Neuronal stem cell (in vitro differentiated cells): ENCODE measurements around the gene POC5.

Source experiments
- DNase-seq: peaks from one replicate; pipeline ENCODE4 v3.0.0-alpha.2; 2013; ENCODE audit warnings: low spot score
- H2AFZ ChIP-seq: one replicate; pipeline ENCODE4 v1.6.1; 2013; ENCODE audit warnings: mild to moderate bottlenecking, low read length, inconsistent platforms
- H2AK5ac ChIP-seq: 2 replicates; pipeline ENCODE4 v1.6.1; 2013; ENCODE audit warnings: low read depth, mild to moderate bottlenecking, inconsistent platforms, low read length, moderate library complexity, mixed read lengths
- H2BK120ac ChIP-seq: 2 replicates; pipeline ENCODE4 v1.6.1; 2013; ENCODE audit warnings: low read depth, mild to moderate bottlenecking, inconsistent platforms, low read length, moderate library complexity, mixed read lengths
- H2BK12ac ChIP-seq: one replicate; pipeline ENCODE4 v1.6.1; 2013; ENCODE audit warnings: low read length, inconsistent platforms
- H2BK15ac ChIP-seq: 2 replicates; pipeline ENCODE4 v1.6.1; 2013; ENCODE audit warnings: mild to moderate bottlenecking, low read length, inconsistent platforms, mixed read lengths
- H2BK5ac ChIP-seq: one replicate; pipeline ENCODE4 v1.6.1; 2013; ENCODE audit warnings: inconsistent platforms, mild to moderate bottlenecking, low read length, moderate library complexity
- H3K14ac ChIP-seq: one replicate; pipeline ENCODE4 v1.6.1; 2013; ENCODE audit warnings: low read length, inconsistent platforms
- H3K18ac ChIP-seq: 2 replicates; pipeline ENCODE4 v1.6.1; 2013; ENCODE audit warnings: low read length, inconsistent platforms
- H3K23ac ChIP-seq: 2 replicates; pipeline ENCODE4 v1.6.1; 2013; ENCODE audit warnings: low read depth, mild to moderate bottlenecking, mixed read lengths, low read length, inconsistent platforms; ENCODE audit not compliant: poor library complexity
- H3K27ac ChIP-seq: replicated peaks from 3 replicates; pipeline ENCODE4 v1.5.1; 2013; ENCODE audit warnings: low read length, inconsistent platforms
- H3K27me3 ChIP-seq, 3 experiments: 2 replicates each; pipeline ENCODE4 v1.6.1; 2013; ENCODE audit warnings: low read length in 3 of 3, mild to moderate bottlenecking in 2 of 3, inconsistent platforms in 1 of 3, low read depth in 1 of 3, mixed read lengths in 1 of 3, moderate library complexity in 1 of 3; ENCODE audit not compliant: control insufficient read depth in 3 of 3, insufficient read depth in 3 of 3
- H3K36me3 ChIP-seq, 2 donors: replicated peaks in 1 of 2; 2 replicates each; pipeline ENCODE4 v1.6.1; 2013; ENCODE audit warnings: low read length in 2 of 2; ENCODE audit not compliant: control insufficient read depth in 2 of 2, insufficient read depth in 2 of 2
- H3K4ac ChIP-seq: 2 replicates; pipeline ENCODE4 v1.6.1; 2013; ENCODE audit warnings: inconsistent platforms, mild to moderate bottlenecking, low read length, moderate library complexity
- H3K4me1 ChIP-seq, 2 donors: 1 replicate in 1 of 2; 2 replicates in 1 of 2; pipeline ENCODE4 v1.6.1; 2013; ENCODE audit warnings: low read length in 2 of 2, low read depth in 1 of 2; ENCODE audit not compliant: control insufficient read depth in 2 of 2, insufficient read depth in 1 of 2
- H3K4me2 ChIP-seq: one replicate; pipeline ENCODE4 v1.6.1; 2013; ENCODE audit warnings: mild to moderate bottlenecking, low read length, inconsistent platforms; ENCODE audit not compliant: insufficient read depth, poor library complexity, severe bottlenecking
- H3K4me3 ChIP-seq, 2 donors: 2 replicates each; pipeline ENCODE4 v1.5.1; 2013; ENCODE audit warnings: low read length in 2 of 2, mild to moderate bottlenecking in 2 of 2, inconsistent platforms in 1 of 2, moderate library complexity in 1 of 2
- H3K79me1 ChIP-seq: one replicate; pipeline ENCODE4 v1.6.1; 2013; ENCODE audit warnings: low read depth, mild to moderate bottlenecking, inconsistent platforms, low read length, moderate library complexity
- H3K9ac ChIP-seq: one replicate; pipeline ENCODE4 v1.6.1; 2013; ENCODE audit warnings: mild to moderate bottlenecking, low read depth, low read length, inconsistent platforms; ENCODE audit not compliant: poor library complexity
- H3K9me3 ChIP-seq, 2 donors: replicated peaks in 1 of 2; 2 replicates each; pipeline versions ENCODE3 to v1.6.1; 2013; ENCODE audit warnings: low read length in 2 of 2, mild to moderate bottlenecking in 2 of 2, inconsistent platforms in 1 of 2, low read depth in 1 of 2, mixed read lengths in 1 of 2, moderate library complexity in 1 of 2; ENCODE audit not compliant: control insufficient read depth in 2 of 2, insufficient read depth in 1 of 2
- H4K8ac ChIP-seq: one replicate; pipeline ENCODE4 v1.6.1; 2013; ENCODE audit warnings: low read depth, mild to moderate bottlenecking, inconsistent platforms, low read length, moderate library complexity
- H4K91ac ChIP-seq: one replicate; pipeline ENCODE4 v1.6.1; 2013; ENCODE audit warnings: low read length, low read depth, mild to moderate bottlenecking, inconsistent platforms; ENCODE audit not compliant: poor library complexity
- WGBS, 2 donors: extraction: QIAGEN DNeasy Blood & Tissue Kit; methylation state at CpG; one replicate each; pipeline ENCODE4 v1.1.7; 2013; ENCODE audit warnings: missing lambda C conversion rate in 2 of 2, mixed read lengths in 1 of 2; ENCODE audit not compliant: insufficient read length in 2 of 2, insufficient replicate concordance in 1 of 2; ENCODE audit errors: extremely low coverage in 2 of 2; 5-methylcytosine and 5-hydroxymethylcytosine counted together

The POC5 gene

DNA sequence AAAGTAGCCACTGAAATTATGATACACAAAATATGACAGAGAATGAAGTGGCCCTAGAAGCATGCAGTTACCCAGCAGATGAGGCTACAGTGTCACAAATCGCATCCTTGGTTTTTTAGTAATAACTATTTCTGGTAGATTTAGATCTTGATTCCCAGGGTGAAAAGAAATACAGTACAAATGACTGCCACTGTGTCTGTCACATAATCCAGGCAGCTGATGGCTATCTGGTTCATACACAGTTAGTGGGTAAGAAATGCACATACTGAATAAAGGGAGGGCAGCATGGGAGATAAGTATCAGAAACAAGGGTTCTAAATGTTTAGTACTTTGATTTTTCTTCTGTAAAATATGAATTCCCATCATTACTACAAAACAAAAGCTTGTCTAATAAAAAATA lies 41.5 kb downstream of the POC5 start:
- no peak for DNase-seq
- Histone ChIP-seq H2AK5ac (no peak overlapping the region), H3K14ac (no peak overlapping the region), H3K27ac (no peak overlapping the region), H3K4me1 (peaks cover 0 to 2% of the 10 kb centered on the region in 2 donors), H2BK15ac (no peak overlapping the region), H2AFZ (no peak overlapping the region), H3K79me1 (no peaks in the 10 kb centered on the region), H3K18ac (no peak overlapping the region), H2BK12ac (no peak overlapping the region), H3K4me2 (no peak overlapping the region), H3K27me3 (no peaks in the 10 kb centered on the region), H2BK120ac (no peak overlapping the region), H3K23ac (no peak overlapping the region), H3K36me3 (peaks cover 0 to 34% of the 10 kb centered on the region in 2 donors), H2BK5ac (no peak overlapping the region), H3K9ac (no peak overlapping the region), H3K9me3 (no peaks in the 10 kb centered on the region), H3K4ac (no peak overlapping the region), H3K4me3 (no peak overlapping the region), H4K91ac (no peak overlapping the region), H4K8ac (no peak overlapping the region)
- WGBS, 2 donors, result no CpG with 5 or more reads among the region's 1 CpG

DNA sequence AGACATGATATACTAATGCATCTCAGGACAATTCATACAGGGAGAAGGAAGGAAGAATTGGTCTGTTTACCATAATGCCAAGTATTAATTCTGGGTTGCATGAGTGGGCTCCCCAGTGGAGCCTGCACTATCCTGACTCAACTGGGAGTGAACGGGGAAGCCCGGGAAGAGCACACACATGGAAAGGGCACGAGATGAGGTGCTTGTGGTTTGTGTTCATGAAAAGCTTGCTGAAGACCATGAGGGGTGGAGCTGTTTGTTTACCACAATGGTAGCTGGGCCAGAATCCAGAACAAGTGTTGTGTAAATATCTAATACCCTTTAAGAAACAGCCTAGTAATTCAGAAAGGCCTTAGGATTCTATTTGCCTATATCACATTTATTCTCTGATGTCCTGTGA lies 44.6 kb downstream of the POC5 start:
- no peaks in the 10 kb centered on the region for H3K79me1 ChIP-seq
- H2BK120ac ChIP-seq, result no peak overlapping the region
- peaks cover 0 to 34% of the 10 kb centered on the region in 2 donors for H3K36me3 ChIP-seq
- H3K27ac ChIP-seq, result no peak overlapping the region
- H4K91ac ChIP-seq, result no peak overlapping the region
- no peak overlapping the region for H3K14ac ChIP-seq
- no peak overlapping the region for H3K4me2 ChIP-seq
- H2BK15ac ChIP-seq, result no peak overlapping the region
- H3K9ac ChIP-seq, result no peak overlapping the region
- H3K4ac ChIP-seq, result no peak overlapping the region
- no peaks in the 10 kb centered on the region for H3K27me3 ChIP-seq
- H2BK12ac ChIP-seq, result no peak overlapping the region
- no peak overlapping the region for H4K8ac ChIP-seq
- H3K4me1 ChIP-seq, result peaks cover 0 to 2% of the 10 kb centered on the region in 2 donors
- no peak overlapping the region for H3K23ac ChIP-seq
- H2BK5ac ChIP-seq, result no peak overlapping the region
- H3K4me3 ChIP-seq, result no peak overlapping the region
- WGBS, 2 donors, result no CpG with 5 or more reads among the region's 3 CpGs
- no peak overlapping the region for H2AFZ ChIP-seq
- H3K9me3 ChIP-seq, result no peaks in the 10 kb centered on the region
- H2AK5ac ChIP-seq, result no peak overlapping the region
- no peak overlapping the region for H3K18ac ChIP-seq
- no peak for DNase-seq

DNA sequence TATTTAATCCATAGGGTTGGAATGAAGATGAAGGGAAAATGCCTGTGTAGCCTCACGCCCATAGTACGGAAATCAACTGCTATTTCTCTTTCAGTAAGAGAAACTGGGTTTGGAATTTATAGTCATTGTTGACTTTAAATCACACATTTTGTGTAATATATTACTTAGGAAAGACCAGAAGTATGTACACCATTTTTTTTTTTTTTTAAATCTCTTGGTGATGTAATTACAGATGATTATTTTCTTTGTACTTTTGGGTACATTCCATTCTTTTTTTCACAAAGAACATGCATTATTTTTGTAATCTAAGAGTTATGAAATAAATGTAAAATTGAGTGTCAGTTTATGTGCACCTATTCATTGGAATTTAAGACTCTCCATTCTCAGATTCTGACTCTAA lies 45.7 kb downstream of the POC5 start:
- Histone ChIP-seq H2AFZ (no peak overlapping the region), H3K27ac (no peak overlapping the region), H3K79me1 (no peaks in the 10 kb centered on the region), H3K9me3 (no peaks in the 10 kb centered on the region), H3K18ac (no peak overlapping the region), H4K91ac (no peak overlapping the region), H2BK5ac (no peak overlapping the region), H3K23ac (no peak overlapping the region), H3K4me3 (no peak overlapping the region), H2BK120ac (no peak overlapping the region), H3K36me3 (peaks cover 0 to 33% of the 10 kb centered on the region in 2 donors), H3K4ac (no peak overlapping the region), H4K8ac (no peak overlapping the region), H2AK5ac (no peak overlapping the region), H3K14ac (no peak overlapping the region), H3K27me3 (no peaks in the 10 kb centered on the region), H3K4me2 (no peak overlapping the region), H3K9ac (no peak overlapping the region), H2BK12ac (no peak overlapping the region), H2BK15ac (no peak overlapping the region), H3K4me1 (peaks cover 0 to 4% of the 10 kb centered on the region in 2 donors)
- WGBS, 2 donors, result no CpG with 5 or more reads among the region's 2 CpGs
- no peak for DNase-seq

DNA sequence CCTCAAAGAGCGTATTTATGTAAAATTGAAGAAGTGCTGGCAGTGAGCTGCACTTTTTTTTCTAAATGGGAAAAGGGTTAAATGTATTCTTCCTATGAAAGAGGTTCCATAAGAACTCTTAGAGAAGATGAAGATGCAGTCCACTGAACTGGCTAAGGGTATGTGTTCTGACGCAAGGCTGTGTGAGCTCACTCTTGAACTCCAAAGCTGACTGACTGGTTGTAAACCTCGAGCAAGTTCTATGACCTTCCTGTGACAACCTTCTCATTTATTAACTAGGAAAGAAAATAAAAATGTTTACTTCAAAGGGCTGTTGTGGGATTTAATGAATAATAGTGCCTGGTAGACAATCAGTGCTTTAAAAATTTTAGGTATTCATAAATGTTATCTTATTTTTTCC lies 46.7 kb downstream of the POC5 start:
- Histone ChIP-seq H2BK5ac (no peak overlapping the region), H3K27me3 (no peaks in the 10 kb centered on the region), H3K27ac (no peak overlapping the region), H3K4ac (no peak overlapping the region), H3K36me3 (peaks cover 0 to 30% of the 10 kb centered on the region in 2 donors), H4K91ac (no peak overlapping the region), H2BK120ac (no peak overlapping the region), H4K8ac (no peak overlapping the region), H2AFZ (no peak overlapping the region), H3K9me3 (no peaks in the 10 kb centered on the region), H2BK12ac (no peak overlapping the region), H2AK5ac (no peak overlapping the region), H3K23ac (no peak overlapping the region), H3K4me1 (peaks cover 0 to 4% of the 10 kb centered on the region in 2 donors), H3K4me3 (no peak overlapping the region), H2BK15ac (no peak overlapping the region), H3K9ac (no peak overlapping the region), H3K14ac (no peak overlapping the region), H3K18ac (no peak overlapping the region), H3K4me2 (no peak overlapping the region), H3K79me1 (no peaks in the 10 kb centered on the region)
- DNase-seq, result no peak
- no CpG with 5 or more reads among the region's 3 CpGs for WGBS, 2 donors
